IPS-20b (cell line): ENCODE results near the gene LRCH4.
"Not testable (repeated sequence)": the region's sequence is repeated elsewhere in the genome, so short reads cannot be mapped to it uniquely, and the experiment has no call there.

Source experiments
- H3K27ac ChIP-seq: one replicate; pipeline ENCODE4 v1.5.1; 2013; ENCODE audit warnings: low read length
- H3K27me3 ChIP-seq: 2 replicates; pipeline ENCODE4 v1.6.1; 2013; ENCODE audit warnings: mild to moderate bottlenecking, low read length, inconsistent platforms; ENCODE audit not compliant: insufficient read depth
- H3K36me3 ChIP-seq: 2 replicates; pipeline ENCODE4 v1.6.1; 2013; ENCODE audit warnings: low read depth, mild to moderate bottlenecking, inconsistent platforms, low read length, moderate library complexity; ENCODE audit not compliant: insufficient read depth
- H3K4me1 ChIP-seq: 2 replicates; pipeline ENCODE4 v1.6.1; 2013; ENCODE audit warnings: mild to moderate bottlenecking, control low read depth, inconsistent platforms, low read length, moderate library complexity; ENCODE audit not compliant: insufficient read depth
- H3K4me3 ChIP-seq: 2 replicates; pipeline ENCODE4 v1.5.1; 2013; ENCODE audit warnings: mild to moderate bottlenecking, low read length, inconsistent platforms
- H3K9ac ChIP-seq: 2 replicates; pipeline ENCODE4 v1.6.1; 2013; ENCODE audit warnings: low read depth, mild to moderate bottlenecking, inconsistent platforms, low read length, moderate library complexity
- H3K9me3 ChIP-seq: 2 replicates; pipeline ENCODE4 v1.6.1; 2013; ENCODE audit warnings: mild to moderate bottlenecking, low read depth, low read length, inconsistent platforms; ENCODE audit not compliant: insufficient read depth

Gene LRCH4

DNA sequence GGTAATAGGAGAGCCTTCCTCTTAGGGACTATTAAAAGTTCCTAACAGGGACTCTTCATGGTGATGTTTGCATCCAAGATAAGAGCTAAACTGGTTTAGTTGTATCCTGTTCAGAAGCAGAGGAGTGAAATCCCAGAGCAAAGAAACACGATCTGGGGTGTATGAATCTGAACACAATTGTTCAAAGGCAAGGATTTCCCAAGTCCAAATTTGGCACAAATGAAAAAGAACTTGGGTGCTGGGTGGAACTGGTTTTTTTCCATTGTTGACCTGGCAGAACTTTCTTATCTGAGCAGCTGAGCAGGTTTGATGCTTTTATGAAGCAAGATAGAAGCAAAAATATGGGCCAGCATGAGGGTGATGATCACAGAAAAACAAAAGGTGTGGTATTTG lies 41.0 kb downstream of the LRCH4 start:
- H3K4me3 ChIP-seq = no peak overlapping the region
- peaks cover 60% of the 10 kb centered on the region for H3K4me1 ChIP-seq
- H3K9me3 ChIP-seq = no peaks in the 10 kb centered on the region
- no peak overlapping the region for H3K27ac ChIP-seq
- H3K27me3 ChIP-seq = peaks cover 14% of the 10 kb centered on the region
- H3K36me3 ChIP-seq = no peaks in the 10 kb centered on the region
- H3K9ac ChIP-seq = peak overlapping the region; percentile 35; the same call in 1 of the 2 replicates

DNA sequence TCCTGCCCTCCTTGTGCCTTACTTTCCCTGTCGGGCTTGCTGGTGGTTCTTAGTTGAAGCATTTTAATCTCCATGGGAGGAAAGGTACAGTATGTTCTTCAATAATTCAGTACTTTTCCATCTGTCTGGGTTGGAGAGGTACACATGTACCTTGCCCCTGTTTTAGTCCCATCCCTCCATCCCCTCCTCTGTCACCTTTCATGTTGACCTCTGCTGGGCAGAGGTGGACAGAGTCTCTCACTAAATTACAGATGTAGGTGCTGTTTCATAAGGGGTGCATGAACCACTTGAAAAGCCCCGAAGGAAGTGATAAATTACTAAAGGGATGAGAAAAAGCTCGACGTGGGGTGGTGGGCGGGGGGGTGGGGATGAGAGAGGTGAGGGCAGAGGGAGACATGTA lies 41.5 kb downstream of the LRCH4 start:
- Histone ChIP-seq H3K27me3 (peaks cover 19% of the 10 kb centered on the region), H3K4me3 (no peak overlapping the region), H3K4me1 (peaks cover 60% of the 10 kb centered on the region), H3K9ac (no peak overlapping the region), H3K9me3 (no peaks in the 10 kb centered on the region), H3K36me3 (no peaks in the 10 kb centered on the region), H3K27ac (no peak overlapping the region)

DNA sequence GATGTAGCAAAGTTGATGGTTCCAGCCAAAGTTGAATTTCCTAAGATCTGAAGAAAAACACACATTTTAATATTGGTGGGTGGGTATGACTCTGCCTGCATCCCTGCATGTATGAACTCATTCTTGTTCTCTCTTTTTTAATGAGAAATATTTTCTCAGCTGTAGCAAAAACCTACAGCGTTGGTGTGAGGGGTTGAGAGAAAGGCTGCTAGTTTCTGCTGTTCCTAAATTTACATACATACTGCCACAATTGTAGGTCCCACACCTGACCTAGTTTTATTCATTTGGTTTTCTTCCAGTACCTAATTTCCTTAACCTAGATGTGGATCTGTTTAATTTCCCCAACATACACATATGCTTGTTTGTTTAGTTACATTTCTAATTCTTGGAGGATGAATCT lies 42.3 kb downstream of the LRCH4 start:
- Histone ChIP-seq H3K9ac (peak overlapping the region; percentile 47; the same call in 1 of the 2 replicates), H3K27ac (no peak overlapping the region), H3K27me3 (peaks cover 19% of the 10 kb centered on the region)

DNA sequence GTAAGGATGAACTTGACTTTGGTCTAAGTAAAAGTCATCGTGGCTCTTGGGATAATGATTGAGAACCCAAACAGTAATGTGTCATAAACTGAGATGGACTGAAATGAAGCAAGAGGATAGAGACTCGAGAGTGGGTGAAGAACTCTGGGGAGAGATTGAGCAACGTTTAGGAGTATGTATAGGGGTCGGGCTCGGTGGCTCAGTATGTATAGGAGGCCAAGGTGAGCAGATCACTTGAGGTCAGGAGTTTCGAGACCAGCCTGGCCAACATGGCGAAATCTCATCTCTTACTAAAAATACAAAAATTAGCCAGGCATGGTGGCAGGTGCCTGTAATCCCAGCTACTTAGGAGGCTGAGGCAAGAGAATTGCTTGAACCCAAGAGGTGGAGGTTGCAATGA lies 44.6 kb downstream of the LRCH4 start:
- H3K36me3 ChIP-seq, H3K9me3 ChIP-seq, H3K27ac ChIP-seq, H3K9ac ChIP-seq: not testable (repeated sequence)
- peak overlapping the region; percentile 48; the same call in 1 of the 2 replicates for H3K4me3 ChIP-seq
- H3K27me3 ChIP-seq = peaks cover 19% of the 10 kb centered on the region
- peaks cover 50% of the 10 kb centered on the region for H3K4me1 ChIP-seq

More for the DNA sequence above, 42.3 kb downstream of the LRCH4 start:
- peaks cover 60% of the 10 kb centered on the region for H3K4me1 ChIP-seq
- H3K9me3 ChIP-seq = no peaks in the 10 kb centered on the region
- H3K36me3 ChIP-seq = no peaks in the 10 kb centered on the region
- peak overlapping the region; percentile 16; the same call in 1 of the 2 replicates for H3K4me3 ChIP-seq

DNA sequence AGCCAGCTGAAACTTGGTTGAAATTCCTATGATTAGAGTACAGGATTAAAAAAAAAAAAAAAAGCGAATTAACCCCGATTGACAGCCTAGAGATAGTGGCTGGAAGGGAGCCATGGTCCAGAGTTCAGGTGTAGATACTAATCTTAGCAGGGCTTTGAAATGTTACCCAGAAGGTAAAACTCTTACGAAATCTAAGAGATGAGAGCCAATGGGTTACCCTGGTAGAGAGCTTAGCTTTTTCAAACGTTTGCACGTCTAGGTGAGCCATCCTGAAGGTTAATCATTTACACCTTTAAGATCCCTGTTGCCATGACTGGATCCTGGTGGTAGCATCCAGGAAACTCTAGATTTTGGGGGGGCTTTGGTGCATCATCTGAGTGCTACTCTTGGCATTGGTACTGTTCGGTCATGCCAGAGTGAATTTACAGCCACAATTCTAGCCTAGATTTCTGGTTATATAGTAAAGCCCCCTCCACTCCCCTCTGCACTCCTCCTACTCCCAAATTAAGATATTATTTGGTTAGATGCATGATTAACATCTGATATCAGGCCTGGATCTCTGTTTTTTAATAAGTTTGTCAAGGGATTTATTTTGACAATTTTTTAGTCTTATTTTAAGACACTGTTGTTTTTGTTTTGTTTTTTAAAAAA lies 45.7 kb downstream of the LRCH4 start:
- Histone ChIP-seq H3K36me3 (no peaks in the 10 kb centered on the region), H3K9ac (peak overlapping the region; percentile 63; the same call in 1 of the 2 replicates), H3K4me3 (peak overlapping the region; percentile 80), H3K9me3 (no peaks in the 10 kb centered on the region), H3K27ac (no peak overlapping the region), H3K27me3 (peaks cover 19% of the 10 kb centered on the region), H3K4me1 (peaks cover 39% of the 10 kb centered on the region)

GRCh38 chr7:100539436-100540006 lies 46.4 kb downstream of the LRCH4 start:
- H3K9ac ChIP-seq = peak overlapping the region; percentile 63; the same call in 1 of the 2 replicates
- no peaks in the 10 kb centered on the region for H3K9me3 ChIP-seq
- H3K27me3 ChIP-seq = peaks cover 19% of the 10 kb centered on the region
- H3K4me3 ChIP-seq = peak overlapping the region; percentile 80
- H3K27ac ChIP-seq = no peak overlapping the region
- peaks cover 33% of the 10 kb centered on the region for H3K4me1 ChIP-seq
- no peaks in the 10 kb centered on the region for H3K36me3 ChIP-seq

GRCh38 chr7:100538654-100539435 lies 47.1 kb downstream of the LRCH4 start, which contains the start of gene AGFG2:
Gene AGFG2, plus strand, starts transcription at chr7:100539203. Its CDS starts 144 bp downstream, at chr7:100539347.
- Histone ChIP-seq H3K36me3 (no peaks in the 10 kb centered on the region), H3K27me3 (peaks cover 19% of the 10 kb centered on the region), H3K9me3 (no peaks in the 10 kb centered on the region), H3K27ac (no peak within 1 kb of the TSS), H3K4me3 (peak within 1 kb of the TSS; percentile 80), H3K4me1 (peaks cover 28% of the 10 kb centered on the region), H3K9ac (peak within 1 kb of the TSS; percentile 63; the same call in 1 of the 2 replicates)

DNA sequence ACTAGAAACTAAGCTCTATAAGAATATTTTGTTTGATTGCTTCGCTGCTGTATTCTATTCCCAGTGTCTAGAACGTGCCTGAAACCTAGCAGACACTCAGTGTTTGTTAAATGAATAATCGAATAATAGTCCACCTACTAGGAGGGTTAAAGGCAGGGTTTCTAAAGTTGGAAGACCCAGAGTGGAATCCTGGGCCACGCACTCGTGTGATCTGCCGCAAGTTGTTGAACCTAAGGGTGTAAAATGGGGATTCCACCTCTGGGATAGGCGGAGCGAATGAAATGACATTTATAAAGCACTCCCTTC lies 47.6 kb downstream of the LRCH4 start:
- no peaks in the 10 kb centered on the region for H3K36me3 ChIP-seq
- H3K27me3 ChIP-seq = peaks cover 19% of the 10 kb centered on the region
- no peak overlapping the region; the same call in 1 of the 2 replicates for H3K9ac ChIP-seq
- H3K27ac ChIP-seq = no peak overlapping the region
- peaks cover 22% of the 10 kb centered on the region for H3K4me1 ChIP-seq
- H3K4me3 ChIP-seq = peak overlapping the region; percentile 68
- no peaks in the 10 kb centered on the region for H3K9me3 ChIP-seq

- H3K36me3 ChIP-seq, H3K9me3 ChIP-seq, H3K9ac ChIP-seq, H3K27ac ChIP-seq, H3K4me3 ChIP-seq: not testable (repeated sequence)
- Histone ChIP-seq H3K27me3 (peaks cover 19% of the 10 kb centered on the region), H3K4me1 (peaks cover 14% of the 10 kb centered on the region)
Measured at GRCh38 chr7:100536695-100537094, 49.2 kb downstream of the LRCH4 start.

GRCh38 chr7:100535982-100536381 lies 49.9 kb downstream of the LRCH4 start:
- H3K27ac ChIP-seq, H3K4me3 ChIP-seq, H3K4me1 ChIP-seq, H3K9me3 ChIP-seq, H3K9ac ChIP-seq, H3K36me3 ChIP-seq: not testable (repeated sequence)
- H3K27me3 ChIP-seq = peaks cover 14% of the 10 kb centered on the region

- Histone ChIP-seq H3K4me1 (no peaks in the 10 kb centered on the region), H3K27ac (no peak overlapping the region), H3K4me3 (no peak overlapping the region), H3K9me3 (no peaks in the 10 kb centered on the region), H3K9ac (no peak overlapping the region), H3K36me3 (no peaks in the 10 kb centered on the region), H3K27me3 (no peaks in the 10 kb centered on the region)
Measured at GRCh38 chr7:100532165-100533022, 53.5 kb downstream of the LRCH4 start.
